ENCODE measurements around the gene ADRM1.

GRCh38 chr20:62253398-62253797 lies 49.4 kb upstream of the ADRM1 start:
- TF ChIP-seq CTCF (IDR thresholded peaks at IDR 0.05; ENCODE audit: low read length) (no peak), EZH2 (IDR thresholded peaks at IDR 0.05; ENCODE audit: borderline replicate concordance, low read length) (no peak)
